ENCODE results near the gene TRIM24.

The TRIM24 gene

DNA sequence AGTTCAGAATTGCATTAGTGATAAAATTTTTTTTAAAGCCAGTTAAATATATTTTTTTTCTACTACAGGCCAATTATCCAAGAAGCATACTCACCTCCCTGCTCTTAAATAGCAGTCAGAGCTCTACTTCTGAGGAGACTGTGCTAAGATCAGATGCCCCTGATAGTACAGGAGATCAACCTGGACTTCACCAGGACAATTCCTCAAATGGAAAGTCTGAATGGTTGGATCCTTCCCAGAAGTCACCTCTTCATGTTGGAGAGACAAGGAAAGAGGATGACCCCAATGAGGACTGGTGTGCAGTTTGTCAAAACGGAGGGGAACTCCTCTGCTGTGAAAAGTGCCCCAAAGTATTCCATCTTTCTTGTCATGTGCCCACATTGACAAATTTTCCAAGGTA lies 119.1 kb downstream of the TRIM24 start:
- no peak for DNase-seq (ENCODE audit: low spot score)

DNA sequence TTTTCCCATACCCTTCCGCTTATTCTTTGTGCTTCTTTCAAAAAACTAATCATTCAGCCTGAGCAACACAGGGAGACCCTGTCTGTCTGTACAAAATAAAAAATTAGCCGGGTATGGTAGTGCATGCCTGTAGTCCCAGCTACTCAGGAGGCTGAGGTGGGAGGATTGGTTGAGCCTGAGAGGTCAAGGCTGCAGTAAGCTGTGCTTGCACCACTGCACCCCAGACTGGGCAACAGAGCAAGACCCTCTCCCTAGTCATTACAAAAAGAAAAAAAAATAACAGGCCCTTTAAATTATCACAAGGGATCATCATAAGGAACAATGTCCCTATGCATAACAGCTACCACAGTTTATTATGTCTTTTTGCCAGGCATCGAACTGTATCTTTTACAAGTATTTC lies 119.6 kb downstream of the TRIM24 start:
- no peak for DNase-seq (ENCODE audit: low spot score)

DNA sequence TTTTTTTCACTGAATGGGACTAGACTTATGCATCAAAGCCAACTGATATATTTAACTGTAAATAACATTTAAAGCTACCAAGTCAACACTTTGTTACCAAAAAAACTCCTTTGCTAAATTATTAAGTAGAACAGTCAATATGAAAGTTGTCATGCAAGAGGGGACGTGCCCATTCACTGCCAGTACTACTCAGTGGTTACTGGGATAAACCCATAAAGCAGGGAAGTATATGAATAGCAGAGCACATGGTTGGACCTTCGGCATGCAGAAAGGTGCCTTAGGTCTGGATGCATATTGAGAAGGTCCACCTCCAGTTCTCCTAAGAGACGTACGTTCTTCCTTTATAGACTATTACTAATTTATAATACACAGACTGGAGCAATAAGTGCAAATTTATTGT lies 121.0 kb downstream of the TRIM24 start:
- DNase-seq (ENCODE audit: low spot score) = no peak

DNA sequence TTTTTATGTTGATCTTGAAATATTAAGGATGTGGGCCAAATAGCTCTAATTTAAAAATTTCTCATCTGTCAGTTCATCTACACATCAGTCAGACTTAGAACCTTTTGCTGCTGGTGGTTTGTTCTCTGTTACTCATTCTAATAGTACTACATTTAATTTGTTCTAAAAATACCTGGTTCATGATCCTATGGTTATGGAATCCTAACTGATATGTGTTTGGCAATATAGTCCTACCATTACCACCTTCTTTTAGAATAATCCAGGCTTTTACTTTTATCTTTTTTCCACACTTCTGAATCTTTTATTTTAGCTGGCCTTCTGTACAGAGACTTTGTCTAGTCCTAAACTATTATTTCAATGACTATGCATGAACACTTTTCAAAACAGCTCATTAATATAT lies 124.2 kb downstream of the TRIM24 start:
- no peak for DNase-seq (ENCODE audit: low spot score)

DNA sequence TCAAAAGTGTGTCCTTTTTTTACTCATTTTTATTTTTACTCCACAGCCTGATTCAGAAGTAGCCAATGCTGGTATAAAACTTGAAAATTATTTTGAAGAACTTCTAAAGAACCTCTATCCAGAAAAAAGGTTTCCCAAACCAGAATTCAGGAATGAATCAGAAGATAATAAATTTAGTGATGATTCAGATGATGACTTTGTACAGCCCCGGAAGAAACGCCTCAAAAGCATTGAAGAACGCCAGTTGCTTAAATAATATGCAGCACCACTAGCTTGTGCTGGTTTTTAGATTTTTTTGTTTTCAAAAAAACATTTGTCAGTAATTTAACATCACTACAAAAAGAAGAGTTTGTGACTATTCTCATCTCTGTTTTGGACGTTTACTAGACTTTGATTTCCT lies 124.6 kb downstream of the TRIM24 start:
- DNase-seq (ENCODE audit: low spot score) = no peak

DNA sequence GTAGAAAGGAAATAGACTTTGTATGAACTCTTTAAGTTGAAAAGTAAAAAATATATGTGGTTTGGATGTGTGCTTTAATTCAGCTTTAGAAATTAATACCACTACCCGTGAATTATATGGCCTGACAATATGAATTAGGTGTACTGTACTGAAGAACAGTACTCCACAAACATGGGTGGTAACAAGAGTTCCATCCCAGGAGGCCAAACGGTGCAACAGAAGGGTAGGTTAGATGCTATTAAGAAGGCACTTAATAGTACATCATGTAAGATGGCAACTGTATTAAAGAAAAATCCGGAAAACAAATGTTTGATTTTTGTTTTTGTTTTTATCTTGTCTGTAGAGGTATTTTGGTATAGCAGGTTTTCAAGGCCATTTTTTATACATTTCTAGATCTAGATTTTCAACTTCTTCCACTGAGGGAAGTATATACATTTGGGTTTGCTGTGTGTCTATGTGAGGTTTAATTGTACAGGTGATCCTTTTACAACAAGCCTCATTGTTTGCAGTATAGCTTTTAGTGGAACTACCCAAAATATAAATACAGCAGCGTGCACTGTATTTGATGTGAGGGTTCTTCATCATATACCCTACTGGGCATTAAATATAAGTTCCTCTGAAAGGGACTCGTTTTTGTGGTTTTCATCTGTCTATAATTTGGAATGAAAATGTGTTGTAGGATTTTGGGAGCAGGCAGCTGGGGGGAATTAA lies 125.4 kb downstream of the TRIM24 start:
- no peak for DNase-seq (ENCODE audit: low spot score)

DNA sequence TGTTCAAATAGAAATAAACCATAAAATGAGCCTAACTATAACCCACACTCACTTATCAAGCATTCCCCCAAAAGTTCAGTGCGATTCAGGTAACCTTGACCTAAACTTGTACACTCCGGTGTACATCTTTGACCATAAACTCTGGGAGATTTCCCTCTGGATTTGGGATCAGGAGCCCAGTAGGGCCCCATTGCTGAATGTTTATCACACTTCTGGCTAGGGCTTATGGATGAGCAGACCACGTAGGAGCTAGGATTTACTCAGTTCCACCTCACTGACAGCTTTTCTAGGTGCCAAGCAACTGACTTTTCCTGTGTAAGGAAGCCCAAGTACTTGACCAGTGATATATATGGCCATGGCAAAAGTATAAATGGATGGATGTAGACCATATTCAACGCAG lies 127.4 kb downstream of the TRIM24 start:
- DNase-seq (ENCODE audit: low spot score) = no peak

DNA sequence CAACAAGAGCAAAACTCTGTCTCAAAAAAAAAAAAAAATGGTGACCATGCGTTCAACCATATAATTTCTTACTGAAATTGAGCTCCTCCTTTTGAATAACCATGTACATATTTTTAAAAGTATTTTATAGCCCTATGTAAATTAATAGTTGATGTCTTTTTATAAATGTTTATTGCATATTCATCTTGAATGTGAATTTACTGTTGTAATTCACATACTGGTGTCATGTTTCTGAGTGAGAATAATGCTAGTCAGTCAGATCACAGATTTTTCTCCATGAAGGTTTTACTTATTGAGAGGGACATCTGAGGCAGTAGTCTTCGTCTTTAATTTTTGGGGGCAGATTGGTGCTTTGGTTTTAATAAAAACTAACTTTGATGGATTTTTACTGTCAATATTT lies 128.9 kb downstream of the TRIM24 start:
- DNase-seq (ENCODE audit: low spot score) = no peak

DNA sequence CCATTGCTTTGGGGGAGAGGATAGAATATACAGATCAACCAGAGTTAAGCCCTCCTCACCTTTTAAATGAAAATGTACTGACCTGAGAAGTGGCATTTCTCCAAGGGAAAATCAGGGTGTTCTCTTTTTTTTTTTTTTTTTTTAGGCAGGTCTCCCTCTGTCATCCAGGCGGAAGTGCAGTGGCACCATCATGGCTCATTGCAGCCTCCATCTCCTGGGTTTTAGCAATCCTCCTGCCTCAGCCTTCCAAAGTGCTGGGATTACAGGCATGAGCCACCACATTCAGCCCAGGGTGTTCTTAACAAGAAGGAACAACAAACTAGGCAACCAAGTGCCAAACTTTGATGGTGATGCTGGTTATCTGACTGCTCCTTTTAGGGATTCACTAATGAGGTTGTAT lies 130.1 kb downstream of the TRIM24 start:
- DNase-seq (ENCODE audit: low spot score) = no peak

DNA sequence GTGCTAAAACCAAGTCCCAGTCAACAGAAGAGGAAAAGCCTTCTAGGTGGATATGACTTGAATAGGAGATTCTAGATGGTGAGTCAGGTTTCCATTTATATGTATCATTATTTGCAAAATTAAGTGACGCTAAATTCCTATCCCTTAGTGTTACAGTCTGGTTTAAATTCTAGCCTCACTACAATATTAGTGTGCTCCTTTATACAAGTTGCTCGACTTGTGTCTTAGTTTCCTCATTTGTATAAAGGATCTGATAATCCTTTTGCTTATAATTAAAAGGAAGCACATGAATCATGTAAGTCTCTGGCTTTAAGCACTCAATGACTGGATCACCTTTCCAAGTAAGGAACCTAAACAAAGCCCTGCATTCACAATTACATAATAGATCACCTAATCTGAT lies 135.4 kb downstream of the TRIM24 start:
- DNase-seq (ENCODE audit: low spot score) = no peak

DNA sequence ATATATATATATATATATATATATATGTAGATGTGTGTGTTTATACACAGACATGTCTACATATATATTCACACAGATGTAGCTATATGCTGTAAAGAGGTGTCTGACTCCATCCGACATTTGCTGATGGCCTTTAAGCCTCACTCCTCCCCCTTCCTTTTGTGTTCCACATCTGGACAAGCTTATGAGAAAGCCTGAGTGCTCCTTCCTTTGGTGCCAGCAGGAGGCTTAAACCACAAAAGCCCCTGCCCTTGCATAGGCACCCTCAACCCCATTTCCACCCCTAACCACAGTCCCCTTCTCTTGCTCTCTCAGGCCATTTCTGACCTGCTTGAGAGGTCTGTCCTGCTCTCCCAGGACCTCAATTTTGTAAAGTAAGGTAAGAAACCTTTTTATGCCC lies 142.4 kb downstream of the TRIM24 start:
- DNase-seq (ENCODE audit: low spot score) = no peak

DNA sequence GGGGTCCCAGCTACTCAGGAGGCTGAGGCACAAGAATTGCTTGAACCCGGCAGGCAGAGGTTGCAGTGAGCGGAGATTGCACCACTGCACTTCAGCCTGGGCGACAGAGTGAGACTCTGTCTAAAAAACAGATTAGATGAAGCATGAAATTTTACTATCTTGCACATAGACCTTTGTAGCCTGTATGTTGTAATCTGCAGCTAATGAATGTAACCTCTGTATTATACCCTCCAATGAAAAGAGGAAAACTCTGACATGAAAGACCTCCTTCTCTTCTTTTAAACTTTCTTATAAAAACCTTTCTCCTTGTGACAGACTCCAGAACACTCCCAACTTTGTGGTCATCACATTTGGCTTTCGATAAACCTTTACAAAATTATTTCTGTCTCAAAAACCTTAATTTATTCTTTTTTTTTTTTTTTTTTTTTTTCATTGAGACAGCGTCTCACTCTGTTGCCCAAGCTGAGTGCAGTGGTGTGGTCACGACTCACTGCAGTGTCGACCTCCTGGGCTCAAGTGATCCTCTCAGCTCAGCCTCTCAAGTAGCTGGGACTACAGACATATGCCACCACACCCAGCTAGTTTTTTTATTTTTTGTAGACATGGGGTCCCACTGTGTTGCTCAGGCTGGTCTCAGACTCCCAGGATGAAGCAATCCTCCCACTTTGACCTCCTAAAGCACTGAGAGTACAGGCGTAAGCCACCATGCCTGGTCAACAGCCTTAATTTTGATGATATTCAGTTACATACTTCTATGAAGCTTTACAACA lies 143.7 kb downstream of the TRIM24 start:
- DNase-seq (ENCODE audit: low spot score) = no peak

DNA sequence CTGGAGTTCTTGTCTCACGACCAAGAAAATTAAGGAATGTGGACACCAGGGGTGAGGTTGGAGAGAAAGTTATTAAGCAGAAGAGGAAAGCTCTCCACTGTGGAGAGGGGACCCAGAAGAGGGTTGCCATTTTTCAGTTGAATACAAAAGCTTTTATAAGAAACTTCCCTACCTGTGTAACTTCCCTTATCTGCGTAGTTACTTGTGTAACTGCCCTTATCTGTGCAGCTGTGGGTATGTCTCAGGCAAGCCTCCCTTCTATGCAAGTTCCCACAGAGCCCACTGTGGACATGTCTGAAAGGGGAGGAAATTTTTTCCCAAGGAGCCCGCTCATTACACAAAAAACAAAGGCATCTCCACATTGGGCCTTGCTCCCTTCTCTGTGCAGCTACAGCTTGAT lies 146.2 kb downstream of the TRIM24 start:
- DNase-seq (ENCODE audit: low spot score) = no peak

DNA sequence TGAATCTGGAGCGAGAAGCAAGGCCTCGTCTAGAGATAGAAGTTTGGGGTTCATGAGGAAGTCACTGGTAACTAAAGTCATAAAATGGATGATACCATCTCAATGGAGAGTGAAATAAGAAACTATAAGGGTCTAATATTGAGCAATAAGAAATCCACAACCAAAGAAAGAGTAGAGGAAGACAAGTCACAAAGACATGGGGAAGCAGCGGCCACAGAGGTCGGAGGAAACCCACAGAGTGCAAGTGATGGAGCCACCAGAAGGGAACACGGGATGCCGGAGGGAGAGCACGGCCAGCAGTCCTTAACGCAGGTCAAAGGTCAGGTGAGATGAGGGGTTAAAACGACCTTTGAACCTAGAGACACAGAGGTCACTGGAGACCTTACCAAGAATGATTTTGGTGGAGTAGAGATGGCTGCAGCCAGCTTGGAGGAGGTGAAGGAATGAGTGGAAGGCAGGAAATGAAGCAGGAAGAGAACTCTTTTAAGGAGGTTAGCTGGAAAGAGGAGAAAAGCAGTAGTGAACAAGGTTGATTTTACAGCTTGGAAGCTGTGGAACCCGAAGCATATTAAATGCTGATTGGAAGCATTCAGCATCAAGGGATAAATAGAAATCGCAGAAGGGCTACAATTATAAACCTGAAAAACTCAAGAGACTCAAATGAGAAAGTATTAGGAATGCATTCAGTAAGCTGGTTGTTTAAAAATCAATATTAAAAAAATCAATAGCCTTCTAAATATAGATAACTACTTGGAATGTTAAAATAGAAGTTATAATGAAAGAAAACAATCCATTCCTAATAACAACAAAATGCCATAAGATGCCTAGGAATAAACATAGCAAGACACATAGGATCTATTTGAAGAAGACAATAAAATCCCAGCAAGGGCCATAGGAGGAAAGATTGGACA lies 147.4 kb downstream of the TRIM24 start:
- no peak for DNase-seq (ENCODE audit: low spot score)

DNA sequence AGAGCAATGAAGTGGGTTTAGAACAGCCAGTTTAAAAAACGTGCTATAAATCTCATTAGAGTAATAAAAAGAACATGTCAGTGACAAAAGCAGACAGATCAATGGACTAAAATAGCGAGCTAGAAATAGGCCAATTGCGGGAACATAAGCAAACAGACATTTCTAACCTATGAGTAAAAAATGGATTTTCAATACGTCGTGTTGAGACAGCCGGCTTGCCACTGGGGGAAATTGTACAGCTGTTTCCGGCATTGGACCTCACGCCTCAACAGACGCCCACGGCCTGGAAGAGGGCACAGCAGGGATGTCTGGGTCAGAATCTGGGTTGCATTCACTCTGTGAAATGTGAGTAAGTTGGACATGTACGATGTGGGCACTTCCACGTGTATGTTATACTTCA lies 148.2 kb downstream of the TRIM24 start:
- DNase-seq (ENCODE audit: low spot score) = no peak

DNA sequence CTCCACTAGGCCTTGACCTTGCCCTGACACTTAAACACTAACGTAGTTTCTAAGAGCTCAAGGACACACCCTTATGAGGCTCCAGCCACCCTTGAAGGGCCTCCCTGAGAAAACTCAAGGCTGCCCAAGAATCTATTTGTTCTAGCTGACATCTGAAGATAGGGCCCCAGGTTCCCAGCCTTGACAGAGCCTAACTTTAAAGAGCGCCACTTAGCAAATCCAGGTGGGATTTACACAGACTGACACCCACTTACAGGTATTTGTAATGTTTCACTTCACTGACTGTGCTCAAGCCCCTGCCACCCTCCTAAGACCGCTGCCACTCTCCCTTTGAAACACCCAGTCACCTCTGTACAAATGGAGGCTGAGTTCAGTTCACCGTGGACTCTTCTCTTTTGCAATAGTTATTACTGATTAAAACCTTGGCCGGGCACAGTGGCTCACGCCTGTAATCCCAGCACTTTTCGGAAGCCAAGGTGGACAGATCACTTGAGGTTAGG lies 150.7 kb downstream of the TRIM24 start:
- DNase-seq (ENCODE audit: low spot score) = no peak

DNA sequence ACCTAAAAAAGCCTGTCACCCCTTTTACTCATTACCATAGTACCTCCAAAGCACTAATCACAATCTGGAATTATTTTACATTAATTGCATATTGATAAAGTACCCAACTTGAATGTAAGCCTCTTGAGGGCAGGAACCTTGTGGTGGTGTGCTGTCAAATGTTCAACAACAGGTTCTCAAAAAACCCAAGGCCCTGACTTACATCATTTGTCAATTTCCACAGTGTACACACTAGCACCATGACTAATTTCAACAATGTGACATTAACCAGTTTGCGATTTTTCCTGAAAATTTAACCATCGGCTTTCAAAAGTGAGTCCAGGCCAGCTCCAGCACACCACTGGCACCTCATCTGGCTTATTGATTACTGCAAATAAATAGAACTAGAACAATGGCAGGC lies 153.6 kb downstream of the TRIM24 start:
- DNase-seq (ENCODE audit: low spot score) = no peak

DNA sequence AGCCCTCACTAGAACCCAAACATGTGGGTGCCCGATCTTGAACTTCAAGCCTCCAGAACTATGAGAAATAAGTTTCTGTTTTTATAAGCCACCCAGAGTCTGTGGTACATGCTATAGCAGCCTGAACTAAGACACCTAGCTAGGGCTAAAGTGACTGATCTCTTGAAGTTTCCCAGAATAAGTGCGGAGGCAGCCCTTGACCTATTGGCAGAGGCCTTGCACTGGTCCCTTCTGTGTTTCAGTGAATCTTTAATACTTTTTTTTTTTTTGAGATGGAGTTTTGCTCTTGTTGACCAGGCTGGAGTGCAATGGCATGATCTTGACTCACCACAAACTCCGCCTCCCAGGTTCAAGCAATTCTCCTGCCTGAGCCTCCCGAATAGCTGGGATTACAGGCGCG lies 156.0 kb downstream of the TRIM24 start:
- DNase-seq (ENCODE audit: low spot score) = no peak

DNA sequence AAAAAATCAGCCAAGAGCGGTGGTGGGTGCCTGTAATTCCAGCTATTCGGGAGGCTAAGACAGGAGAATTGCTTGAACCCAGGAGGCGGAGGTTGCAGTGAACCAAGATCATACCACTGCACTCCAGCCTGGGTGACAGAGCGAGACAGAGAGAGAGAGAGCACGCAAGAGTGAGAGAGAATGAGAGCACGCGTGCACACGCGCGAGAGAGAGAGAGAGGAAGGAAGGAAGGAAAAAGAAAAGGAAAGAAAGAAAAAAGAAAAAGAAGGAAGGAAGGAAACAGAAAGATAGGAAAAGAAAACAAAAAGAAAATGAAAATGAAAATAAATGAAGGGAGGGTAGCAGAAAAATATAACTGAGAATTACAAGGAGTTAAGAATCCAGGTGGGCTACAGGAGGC lies 158.4 kb downstream of the TRIM24 start:
- no peak for DNase-seq (ENCODE audit: low spot score)

DNA sequence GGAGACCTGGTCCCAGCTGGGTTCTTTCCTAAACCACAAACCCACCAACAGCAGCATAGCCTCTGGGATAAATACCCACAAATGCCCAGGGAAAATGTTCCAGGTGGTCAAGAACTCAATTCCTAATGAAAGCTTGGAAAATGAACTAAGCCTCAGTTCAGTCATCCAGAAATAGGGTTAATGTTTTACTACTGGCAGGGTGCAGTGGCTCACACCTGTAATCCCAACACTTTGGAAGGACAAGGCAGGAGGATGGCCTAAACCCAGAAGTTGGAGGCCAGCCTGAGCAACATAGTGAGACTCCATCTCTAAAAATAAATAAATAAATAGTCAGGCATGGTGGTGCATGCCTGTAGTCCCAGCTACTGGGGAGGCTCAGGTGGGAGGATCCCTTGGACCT lies 158.9 kb downstream of the TRIM24 start:
- no peak for DNase-seq (ENCODE audit: low spot score)

DNA sequence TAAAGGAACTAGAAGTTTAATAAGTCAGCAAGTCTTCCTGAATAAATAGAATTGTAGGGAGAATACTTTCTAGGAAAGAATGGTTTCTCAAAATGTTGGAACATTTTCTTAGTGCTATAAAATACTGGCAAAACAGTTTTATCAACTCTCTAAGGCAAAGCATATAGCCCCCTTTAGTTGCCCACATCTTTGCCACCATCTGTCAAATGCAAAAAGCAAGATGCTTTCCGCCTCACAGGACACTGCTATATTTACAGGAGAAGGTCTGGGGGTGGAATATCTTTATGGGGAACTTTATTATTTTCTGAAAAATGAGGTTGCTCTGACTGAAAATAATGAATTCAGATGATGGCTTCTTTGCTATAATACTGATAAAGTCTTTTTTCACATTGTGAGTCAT lies 162.8 kb downstream of the TRIM24 start:
- DNase-seq (ENCODE audit: low spot score) = no peak

DNA sequence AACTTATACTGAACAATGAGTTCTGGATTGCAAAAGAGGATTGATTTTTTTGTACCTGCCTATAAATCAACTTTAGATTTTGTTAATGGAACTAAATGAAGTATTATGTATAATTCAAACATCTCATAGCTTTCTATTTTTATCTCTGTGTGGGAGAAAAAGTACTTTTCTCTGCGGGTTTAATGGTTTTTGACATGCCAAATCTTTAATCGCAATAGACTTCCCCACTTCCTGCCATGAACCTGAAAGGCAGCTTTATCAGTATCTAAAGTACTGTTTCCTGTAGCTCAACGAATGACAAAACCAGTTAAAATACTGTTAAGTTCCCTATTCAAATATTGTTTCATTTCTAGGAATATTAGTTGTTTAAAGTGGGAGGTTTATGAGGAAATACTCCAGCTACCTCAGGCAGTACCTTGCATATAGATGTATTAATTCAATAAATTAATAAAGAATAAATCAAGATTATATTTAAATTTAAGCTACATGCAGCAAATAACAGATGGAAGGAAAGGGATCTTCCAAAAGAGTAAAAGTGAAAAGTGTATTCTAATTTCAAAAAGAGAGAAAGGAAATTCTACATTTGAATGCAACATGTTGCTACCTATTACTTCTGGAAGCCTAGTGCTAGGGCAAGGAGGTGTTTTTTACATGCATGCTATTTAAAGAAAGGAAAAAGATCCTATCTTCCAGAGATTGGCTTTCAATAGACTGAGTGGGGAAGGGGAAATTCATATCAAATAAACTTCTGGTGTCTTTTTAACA lies 165.2 kb downstream of the TRIM24 start:
- DNase-seq (ENCODE audit: low spot score) = no peak
